ENCODE data around the gene OR2T27. TPM values are rescaled to one million over a fixed set of nuclear protein-coding genes. Genes with fewer than 3 reads are reported as not detected.

Gene OR2T27
- total and polyA plus RNA-seq, 9 of the 15 experiments (the other 6 are each of a cell fraction or from before 2014, with no cell fraction given) = not detected

DNA sequence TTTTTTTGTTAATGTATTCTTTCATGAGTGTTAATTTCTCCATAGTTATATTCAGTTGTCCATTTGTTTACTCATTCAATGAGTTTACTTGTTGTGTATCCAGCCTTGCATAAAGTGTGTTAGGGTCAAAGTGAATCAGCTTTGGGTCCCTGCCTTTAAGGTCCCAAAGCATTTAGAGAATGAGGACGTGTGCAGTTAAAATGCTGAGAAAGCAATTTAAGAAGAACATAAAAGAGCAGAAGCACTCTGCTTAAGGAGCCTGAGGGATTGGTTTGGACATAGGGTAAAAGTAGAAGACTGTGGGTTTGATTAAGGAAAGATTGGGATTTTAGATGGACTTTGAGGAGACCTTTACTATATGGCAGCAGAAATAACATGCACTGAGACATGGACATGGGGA, 43.8 kb upstream of the OR2T27 start (continued):
- TF ChIP-seq E2F6 (IDR thresholded peaks at IDR 0.05; ENCODE audit: borderline replicate concordance in 1 of 2, extremely low read depth in 1 of 2, insufficient read depth in 1 of 2, insufficient read length in 1 of 2, low read depth in 1 of 2, low read length in 1 of 2, poor library complexity in 1 of 2, severe bottlenecking in 1 of 2) = no peak
- TF ChIP-seq TAF1 (IDR thresholded peaks at IDR 0.05; ENCODE audit: control insufficient read depth, extremely low read depth, insufficient read depth, low read length, severe bottlenecking) = no peak
- TF ChIP-seq MAFF (IDR thresholded peaks at IDR 0.05; ENCODE audit: low read length) = peak; percentile 51

- H3K4me3 ChIP-seq = no peak overlapping the region
- ChIA-PET CTCF (ENCODE audit: low intra/inter-chr PET ratio) (no interaction called here), POLR2A (no interaction called here)
- FAIRE-seq = no peak
- no peaks in the 10 kb centered on the region for H3K9me3 ChIP-seq (replicated peaks; ENCODE audit: control insufficient read depth, insufficient read depth, low read depth, low read length)
- H3K27me3 ChIP-seq (ENCODE audit: control insufficient read depth in 2 of 2, insufficient read depth in 2 of 2, low read length in 2 of 2) = no peaks in the 10 kb centered on the region
- no peaks in the 10 kb centered on the region for H3K4me1 ChIP-seq (replicated peaks in 1 of 2; ENCODE audit: control insufficient read depth in 2 of 2, insufficient read depth in 2 of 2, low read length in 2 of 2)
- H3K9ac ChIP-seq (ENCODE audit: insufficient read depth in 1 of 2, low read depth in 2 of 2, low read length in 2 of 2) = no peak overlapping the region
- no peak overlapping the region for H2AFZ ChIP-seq (ENCODE audit: low read depth, low read length)
- intact Hi-C loops (cut with micrococcal nuclease) = loop anchor here (1.0 kb wide), 1 partner anchor 109 kb away; no protein-coding TSS in a partner anchor
- ATAC-seq = peak; percentile 53; the same call in 1 of the 3 replicates
- H3K9me1 ChIP-seq (ENCODE audit: control insufficient read depth, insufficient read depth, low read length) = no peaks in the 10 kb centered on the region
- no peaks in the 10 kb centered on the region for H3K79me2 ChIP-seq (ENCODE audit: control insufficient read depth, insufficient read depth, low read length)
- no TSS peak for BruUV-seq (replicated peaks)
- in situ Hi-C loops (cut with MboI) = no loop called here
- no peak overlapping the region for H3K4me2 ChIP-seq (ENCODE audit: insufficient read depth, low read length)
- no peaks in the 10 kb centered on the region for H3K36me3 ChIP-seq (ENCODE audit: control insufficient read depth, insufficient read depth, low read length)
- no peak for DNase-seq (ENCODE audit: extremely low read depth in 1 of 4, low spot score in 3 of 4)
- 2% methylated on average over 6 of the region's 6 CpGs for WGBS (ENCODE audit: insufficient coverage, low coverage, missing lambda C conversion rate)
- H4K20me1 ChIP-seq (replicated peaks; ENCODE audit: control insufficient read depth, insufficient read depth, low read length) = no peaks in the 10 kb centered on the region
- H3K27ac ChIP-seq (ENCODE audit: extremely low read depth, low read depth, low read length) = no peak overlapping the region
- TF ChIP-seq THAP12 (CRISPR knock-in tag; IDR thresholded peaks at IDR 0.05) (no peak), FOXJ2 (tag; IDR thresholded peaks at IDR 0.05) (no peak), CCAR2 (IDR thresholded peaks at IDR 0.05; ENCODE audit: low read depth, low read length) (no peak)
- TF ChIP-seq, protein P1, sequence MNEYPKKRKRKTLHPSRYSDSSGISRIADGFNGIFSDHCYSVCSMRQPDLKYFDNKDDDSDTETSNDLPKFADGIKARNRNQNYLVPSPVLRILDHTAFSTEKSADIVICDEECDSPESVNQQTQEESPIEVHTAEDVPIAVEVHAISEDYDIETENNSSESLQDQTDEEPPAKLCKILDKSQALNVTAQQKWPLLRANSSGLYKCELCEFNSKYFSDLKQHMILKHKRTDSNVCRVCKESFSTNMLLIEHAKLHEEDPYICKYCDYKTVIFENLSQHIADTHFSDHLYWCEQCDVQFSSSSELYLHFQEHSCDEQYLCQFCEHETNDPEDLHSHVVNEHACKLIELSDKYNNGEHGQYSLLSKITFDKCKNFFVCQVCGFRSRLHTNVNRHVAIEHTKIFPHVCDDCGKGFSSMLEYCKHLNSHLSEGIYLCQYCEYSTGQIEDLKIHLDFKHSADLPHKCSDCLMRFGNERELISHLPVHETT (CRISPR knock-in tag; conservative IDR thresholded peaks at IDR 0.05 in 1 of 2, IDR thresholded peaks at IDR 0.05 in 1 of 2) = no peak
- TF ChIP-seq, protein P2, sequence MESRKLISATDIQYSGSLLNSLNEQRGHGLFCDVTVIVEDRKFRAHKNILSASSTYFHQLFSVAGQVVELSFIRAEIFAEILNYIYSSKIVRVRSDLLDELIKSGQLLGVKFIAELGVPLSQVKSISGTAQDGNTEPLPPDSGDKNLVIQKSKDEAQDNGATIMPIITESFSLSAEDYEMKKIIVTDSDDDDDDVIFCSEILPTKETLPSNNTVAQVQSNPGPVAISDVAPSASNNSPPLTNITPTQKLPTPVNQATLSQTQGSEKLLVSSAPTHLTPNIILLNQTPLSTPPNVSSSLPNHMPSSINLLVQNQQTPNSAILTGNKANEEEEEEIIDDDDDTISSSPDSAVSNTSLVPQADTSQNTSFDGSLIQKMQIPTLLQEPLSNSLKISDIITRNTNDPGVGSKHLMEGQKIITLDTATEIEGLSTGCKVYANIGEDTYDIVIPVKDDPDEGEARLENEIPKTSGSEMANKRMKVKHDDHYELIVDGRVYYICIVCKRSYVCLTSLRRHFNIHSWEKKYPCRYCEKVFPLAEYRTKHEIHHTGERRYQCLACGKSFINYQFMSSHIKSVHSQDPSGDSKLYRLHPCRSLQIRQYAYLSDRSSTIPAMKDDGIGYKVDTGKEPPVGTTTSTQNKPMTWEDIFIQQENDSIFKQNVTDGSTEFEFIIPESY (CRISPR knock-in tag; IDR thresholded peaks at IDR 0.05) = no peak
- TF ChIP-seq, protein P3, sequence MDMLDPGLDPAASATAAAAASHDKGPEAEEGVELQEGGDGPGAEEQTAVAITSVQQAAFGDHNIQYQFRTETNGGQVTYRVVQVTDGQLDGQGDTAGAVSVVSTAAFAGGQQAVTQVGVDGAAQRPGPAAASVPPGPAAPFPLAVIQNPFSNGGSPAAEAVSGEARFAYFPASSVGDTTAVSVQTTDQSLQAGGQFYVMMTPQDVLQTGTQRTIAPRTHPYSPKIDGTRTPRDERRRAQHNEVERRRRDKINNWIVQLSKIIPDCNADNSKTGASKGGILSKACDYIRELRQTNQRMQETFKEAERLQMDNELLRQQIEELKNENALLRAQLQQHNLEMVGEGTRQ (CRISPR knock-in tag; IDR thresholded peaks at IDR 0.05) = no peak
Measured at GRCh38 chr1:248697907-248698306, 42.6 kb upstream of the OR2T27 start.
